AG10803 (cell line): ENCODE data around the gene SETD5.

Experiments
- DNase-seq: peaks from one replicate; pipeline ENCODE4 v3.0.0; 2010; ENCODE audit warnings: low read depth
- H3K4me3 ChIP-seq: 2 replicates; pipeline ENCODE4 v1.5.1; 2011; ENCODE audit warnings: mild to moderate bottlenecking, low read length, control low read depth
- TF ChIP-seq, protein P1 (sequence below): conservative IDR thresholded peaks from 2 replicates; pipeline ENCODE4 v1.5.1; 2011; ENCODE audit warnings: mild to moderate bottlenecking, low read length, control low read depth, inconsistent platforms

SETD5 gene

DNA sequence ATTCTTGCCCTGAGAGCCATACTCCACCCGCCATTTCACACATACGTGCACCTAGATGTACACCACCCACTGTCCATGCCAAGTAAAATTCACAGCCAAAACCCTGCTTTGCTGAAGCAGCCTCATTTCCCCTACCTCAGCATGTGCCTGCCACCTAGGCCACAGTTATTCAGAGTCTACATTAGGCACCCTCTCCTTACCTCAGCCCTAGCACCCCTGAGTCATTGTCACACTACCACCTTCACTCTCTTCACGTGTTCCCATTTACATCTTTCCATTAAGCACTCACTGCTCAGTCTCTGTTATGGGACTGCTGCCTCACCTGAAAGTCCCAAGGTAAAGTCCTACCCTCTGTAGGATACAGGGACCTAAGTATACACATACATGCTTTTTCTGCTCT lies 70.0 kb downstream of the SETD5 start:
- TF ChIP-seq, protein P1, sequence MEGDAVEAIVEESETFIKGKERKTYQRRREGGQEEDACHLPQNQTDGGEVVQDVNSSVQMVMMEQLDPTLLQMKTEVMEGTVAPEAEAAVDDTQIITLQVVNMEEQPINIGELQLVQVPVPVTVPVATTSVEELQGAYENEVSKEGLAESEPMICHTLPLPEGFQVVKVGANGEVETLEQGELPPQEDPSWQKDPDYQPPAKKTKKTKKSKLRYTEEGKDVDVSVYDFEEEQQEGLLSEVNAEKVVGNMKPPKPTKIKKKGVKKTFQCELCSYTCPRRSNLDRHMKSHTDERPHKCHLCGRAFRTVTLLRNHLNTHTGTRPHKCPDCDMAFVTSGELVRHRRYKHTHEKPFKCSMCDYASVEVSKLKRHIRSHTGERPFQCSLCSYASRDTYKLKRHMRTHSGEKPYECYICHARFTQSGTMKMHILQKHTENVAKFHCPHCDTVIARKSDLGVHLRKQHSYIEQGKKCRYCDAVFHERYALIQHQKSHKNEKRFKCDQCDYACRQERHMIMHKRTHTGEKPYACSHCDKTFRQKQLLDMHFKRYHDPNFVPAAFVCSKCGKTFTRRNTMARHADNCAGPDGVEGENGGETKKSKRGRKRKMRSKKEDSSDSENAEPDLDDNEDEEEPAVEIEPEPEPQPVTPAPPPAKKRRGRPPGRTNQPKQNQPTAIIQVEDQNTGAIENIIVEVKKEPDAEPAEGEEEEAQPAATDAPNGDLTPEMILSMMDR: no peak
- no peak overlapping the region for H3K4me3 ChIP-seq
- DNase-seq: no peak

DNA sequence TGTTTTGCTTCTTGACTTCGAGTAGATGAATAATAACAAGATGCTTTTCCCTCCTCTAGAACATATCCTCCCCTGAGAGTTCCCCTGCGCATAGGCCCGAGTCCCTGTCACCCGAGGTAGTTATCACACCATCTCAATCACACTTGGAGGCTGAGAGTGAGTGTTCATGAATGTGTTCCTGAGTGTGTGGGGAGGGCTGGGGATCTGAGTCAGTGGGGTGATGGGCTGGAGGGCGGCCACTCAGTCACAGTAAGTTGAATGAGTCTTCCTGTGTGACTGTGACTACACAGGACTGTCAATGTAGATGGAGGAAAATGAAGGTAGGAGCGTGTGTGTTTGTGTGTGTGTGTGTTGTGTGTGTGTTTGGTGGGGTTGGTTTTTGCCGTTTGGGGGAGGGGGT lies 71.0 kb downstream of the SETD5 start:
- H3K4me3 ChIP-seq: no peak overlapping the region
- no peak for DNase-seq
- TF ChIP-seq, protein P1: no peak

DNA sequence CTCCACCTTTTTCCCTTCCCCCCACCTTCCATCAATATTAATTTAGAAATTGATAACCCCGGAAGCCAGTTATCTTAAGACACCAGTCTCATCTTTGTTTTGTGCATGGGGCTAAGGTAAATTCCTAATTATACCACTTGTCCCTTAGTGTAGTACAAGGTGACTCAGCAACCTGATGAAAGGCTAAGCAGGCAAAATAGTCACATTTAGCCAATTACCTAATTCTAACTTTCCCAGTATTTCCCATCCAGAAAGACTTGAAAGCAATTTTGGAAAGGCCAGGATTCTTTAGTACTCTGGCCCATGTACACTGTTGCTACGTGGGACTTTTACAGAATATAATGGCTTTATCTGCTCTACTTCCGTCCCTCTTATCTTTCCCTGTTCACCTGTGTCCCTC lies 72.6 kb downstream of the SETD5 start:
- TF ChIP-seq, protein P1: no peak
- DNase-seq: no peak
- no peak overlapping the region for H3K4me3 ChIP-seq

DNA sequence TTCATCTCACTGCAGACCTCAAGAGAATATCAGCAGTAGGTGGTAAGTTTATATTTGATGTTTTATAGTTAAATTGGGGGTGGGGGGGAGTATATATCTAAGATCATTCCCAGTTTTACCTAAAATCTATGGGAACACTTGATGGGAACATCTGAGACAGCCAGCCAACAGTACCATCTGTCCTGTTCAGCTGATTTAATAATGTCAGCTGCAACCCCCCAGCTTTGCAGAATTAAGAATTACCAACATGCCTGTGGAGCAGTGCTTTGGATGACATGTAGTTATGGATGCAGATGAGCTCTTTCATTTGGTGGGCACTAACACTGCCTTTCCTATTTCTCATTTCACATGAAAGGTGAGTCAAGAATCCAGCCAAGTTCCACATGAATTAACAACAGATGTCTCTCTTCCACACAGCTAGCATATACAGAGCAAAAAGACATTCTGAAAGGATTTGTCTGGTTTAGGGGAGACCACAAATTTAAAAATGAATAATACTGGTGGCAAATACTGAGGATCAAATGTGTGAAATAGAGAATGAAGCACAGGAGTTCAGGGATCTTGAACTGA lies 76.2 kb downstream of the SETD5 start:
- DNase-seq: peak; percentile 4
- H3K4me3 ChIP-seq: no peak overlapping the region
- TF ChIP-seq, protein P1: no peak

DNA sequence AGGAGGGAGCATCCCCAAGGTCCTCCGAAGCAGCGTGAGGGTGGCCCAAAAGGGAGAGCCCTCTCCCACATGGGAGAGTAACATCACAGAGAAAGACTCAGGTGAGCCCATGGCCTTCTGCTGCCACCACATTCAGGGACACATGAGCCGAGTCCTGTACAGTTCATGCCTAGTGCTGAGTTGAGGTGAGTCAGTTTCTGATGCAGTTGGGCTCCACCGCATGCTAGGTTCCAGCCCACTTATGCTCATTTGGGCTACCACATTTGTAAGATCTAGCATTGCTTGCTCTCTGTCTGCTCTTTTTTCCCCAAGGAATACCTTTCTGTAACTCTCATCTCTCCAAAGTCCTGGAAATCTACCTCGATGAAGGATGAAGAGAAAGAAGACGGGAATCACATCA lies 77.1 kb downstream of the SETD5 start:
- H3K4me3 ChIP-seq: no peak overlapping the region
- TF ChIP-seq, protein P1: no peak
- DNase-seq: no peak

DNA sequence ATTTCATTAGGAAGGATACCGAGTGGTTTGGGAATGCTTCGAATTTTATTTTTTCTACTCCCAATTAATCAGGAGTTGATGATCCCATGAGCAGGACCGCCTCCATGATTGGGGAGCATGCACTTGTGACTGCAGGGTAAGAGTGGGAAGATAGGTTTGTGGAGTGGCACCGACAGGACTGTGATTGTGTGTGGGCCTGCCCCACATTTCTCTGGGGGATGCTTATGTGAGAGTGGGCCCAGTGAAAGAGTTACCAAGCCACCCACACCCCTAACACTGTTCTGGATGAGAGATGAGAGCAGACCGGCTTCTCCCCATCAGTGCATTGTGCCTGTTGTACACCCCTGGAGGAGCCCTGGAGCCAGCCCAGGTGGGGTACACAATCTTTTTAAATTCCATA lies 79.5 kb downstream of the SETD5 start:
- TF ChIP-seq, protein P1: no peak
- H3K4me3 ChIP-seq: no peak overlapping the region
- no peak for DNase-seq

DNA sequence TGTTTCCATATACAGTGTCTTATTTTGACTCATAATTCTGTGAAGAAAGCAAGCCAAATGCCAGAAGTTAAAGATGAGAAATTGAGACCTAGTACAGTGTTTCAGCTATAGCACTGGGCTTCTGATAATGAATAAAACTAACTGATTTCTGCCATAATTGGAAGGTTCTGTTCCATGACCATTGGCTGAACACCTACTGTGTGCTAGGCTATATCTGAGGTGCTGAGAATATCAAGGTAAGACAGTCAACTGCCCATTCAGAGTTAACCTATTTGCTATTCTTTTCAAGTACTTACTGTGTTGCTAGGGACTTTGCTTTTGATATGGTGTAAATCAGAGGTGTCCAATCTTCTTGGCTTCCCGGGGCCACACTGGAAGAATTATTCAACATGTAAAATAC lies 82.8 kb downstream of the SETD5 start:
- TF ChIP-seq, protein P1: no peak
- DNase-seq: no peak
- H3K4me3 ChIP-seq: no peak overlapping the region
